Measurements from ENCODE around the gene WSCD1.

GRCh38 chr17:6067060-6067459 is 3.1 kb upstream of the WSCD1 start:
- TF ChIP-seq EZH2 (IDR thresholded peaks at IDR 0.05; ENCODE audit: low read length, unreplicated experiment) (no peak), CTCF (conservative IDR thresholded peaks at IDR 0.05; ENCODE audit: low read depth, low read length) (no peak), EZH2phosphoT487 (IDR thresholded peaks at IDR 0.05; ENCODE audit: borderline replicate concordance, low read length) (no peak)
